Upper lobe of left lung (tissue), 6 donors: ENCODE data around the gene MYO18B. TPM values are rescaled to one million over a fixed set of nuclear protein-coding genes. Genes with fewer than 3 reads are reported as not detected.

Experiments used
- ATAC-seq, 2 donors: fragments of 200-7000 bp; cut with Tn5 transposase; one replicate each; pipeline ENCODE4 v1.9.1; 2022; ENCODE audit warnings: mild to moderate bottlenecking in 2 of 2, moderate library complexity in 2 of 2; ENCODE audit not compliant: low FRiP score in 2 of 2
- DNase-seq, 2 donors: peaks; one replicate each; pipeline ENCODE4 v3.0.0-alpha.2; 2019 to 2020
- H3K27ac ChIP-seq, 4 donors: fragments of 200-600 bp; sonication (generic); one replicate each; pipeline ENCODE4 v1.5.1; 2016 to 2019
- H3K27me3 ChIP-seq, 4 donors: fragments of 200-600 bp; sonication (generic); one replicate each; pipeline ENCODE4 v1.5.1; 2017 to 2019
- H3K36me3 ChIP-seq, 4 donors: fragments of 200-600 bp; sonication (generic); one replicate each; pipeline ENCODE4 v1.5.1; 2016 to 2019
- H3K4me1 ChIP-seq, 4 donors: fragments of 200-600 bp; sonication (generic); one replicate each; pipeline ENCODE4 v1.5.1; 2018 to 2019
- H3K4me3 ChIP-seq, 4 donors: fragments of 200-600 bp; sonication (generic); one replicate each; pipeline ENCODE4 v1.5.1; 2017 to 2019; ENCODE audit warnings: mild to moderate bottlenecking in 2 of 4, moderate library complexity in 1 of 4
- H3K9me3 ChIP-seq, 4 donors: fragments of 200-600 bp; sonication (generic); one replicate each; pipeline ENCODE4 v1.5.1; 2018 to 2019
- CTCF ChIP-seq, 6 experiments: fragments of 450-650 bp in 4 of 6; fragments of 200-600 bp in 2 of 6; sonication (generic) in 2 of 6; IDR thresholded peaks; one replicate each; pipeline ENCODE4 v1.5.1; 2016 to 2019; ENCODE audit warnings: antibody characterized with exemption in 6 of 6
- EP300 ChIP-seq, 4 donors: sonication (generic); formaldehyde crosslinking; IDR thresholded peaks; one replicate each; pipeline ENCODE4 v1.5.1; 2017; ENCODE audit warnings: antibody characterized with exemption in 4 of 4, control low read depth in 2 of 4
- POLR2A ChIP-seq, 4 donors: fragments of 450-650 bp; IDR thresholded peaks; one replicate each; pipeline ENCODE4 v1.5.1; 2016 to 2017; ENCODE audit warnings: antibody characterized with exemption in 4 of 4, mild to moderate bottlenecking in 2 of 4
- POLR2AphosphoS5 ChIP-seq, 2 donors: sonication (generic); formaldehyde crosslinking; IDR thresholded peaks; one replicate each; pipeline ENCODE4 v1.5.1; 2017; ENCODE audit warnings: antibody characterized with exemption in 2 of 2
- WGBS, 2 donors: methylation state at CpG; one replicate each; pipeline ENCODE4 v1.1.5; 2017 to 2018; 5-methylcytosine and 5-hydroxymethylcytosine counted together
- total RNA-seq, 6 donors: library from RNA; depleted of rRNA in 4 of 6; stranded (reverse); fragments of >200 nt in 4 of 6; gene quantifications; one replicate each; pipeline versions ENCODE4 v1.1.0 to v1.2.1, GENCODE V29; 2016 to 2021
- donor health status: DM: no; HTN: no; CAD: no; lungs with moderate emphysema.
- donor health status: DM: no; HTN: yes; CAD: no; lungs with severe emphysema.

Gene MYO18B, protein sequence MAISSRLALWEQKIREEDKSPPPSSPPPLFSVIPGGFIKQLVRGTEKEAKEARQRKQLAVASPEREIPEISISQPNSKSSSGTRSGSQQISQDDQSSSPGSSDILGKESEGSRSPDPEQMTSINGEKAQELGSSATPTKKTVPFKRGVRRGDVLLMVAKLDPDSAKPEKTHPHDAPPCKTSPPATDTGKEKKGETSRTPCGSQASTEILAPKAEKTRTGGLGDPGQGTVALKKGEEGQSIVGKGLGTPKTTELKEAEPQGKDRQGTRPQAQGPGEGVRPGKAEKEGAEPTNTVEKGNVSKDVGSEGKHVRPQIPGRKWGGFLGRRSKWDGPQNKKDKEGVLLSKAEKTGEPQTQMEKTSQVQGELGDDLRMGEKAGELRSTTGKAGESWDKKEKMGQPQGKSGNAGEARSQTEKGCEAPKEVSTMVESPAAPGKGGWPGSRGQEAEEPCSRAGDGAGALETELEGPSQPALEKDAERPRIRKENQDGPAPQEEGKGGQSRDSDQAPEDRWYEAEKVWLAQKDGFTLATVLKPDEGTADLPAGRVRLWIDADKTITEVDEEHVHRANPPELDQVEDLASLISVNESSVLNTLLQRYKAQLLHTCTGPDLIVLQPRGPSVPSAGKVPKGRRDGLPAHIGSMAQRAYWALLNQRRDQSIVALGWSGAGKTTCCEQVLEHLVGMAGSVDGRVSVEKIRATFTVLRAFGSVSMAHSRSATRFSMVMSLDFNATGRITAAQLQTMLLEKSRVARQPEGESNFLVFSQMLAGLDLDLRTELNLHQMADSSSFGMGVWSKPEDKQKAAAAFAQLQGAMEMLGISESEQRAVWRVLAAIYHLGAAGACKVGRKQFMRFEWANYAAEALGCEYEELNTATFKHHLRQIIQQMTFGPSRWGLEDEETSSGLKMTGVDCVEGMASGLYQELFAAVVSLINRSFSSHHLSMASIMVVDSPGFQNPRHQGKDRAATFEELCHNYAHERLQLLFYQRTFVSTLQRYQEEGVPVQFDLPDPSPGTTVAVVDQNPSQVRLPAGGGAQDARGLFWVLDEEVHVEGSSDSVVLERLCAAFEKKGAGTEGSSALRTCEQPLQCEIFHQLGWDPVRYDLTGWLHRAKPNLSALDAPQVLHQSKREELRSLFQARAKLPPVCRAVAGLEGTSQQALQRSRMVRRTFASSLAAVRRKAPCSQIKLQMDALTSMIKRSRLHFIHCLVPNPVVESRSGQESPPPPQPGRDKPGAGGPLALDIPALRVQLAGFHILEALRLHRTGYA (N-terminal part only)
- total RNA-seq = 1 to 10 TPM in 1 of 6 donors, under 1 TPM in 2, not detected in 3; 0.09 to 1.3 (median 0.17) TPM

GRCh38 chr22:25741692-25742626 lies at the start of gene MYO18B:
Gene MYO18B (plus strand): TSS chr22:25742188. CDS start chr22:25761093, 18,905 bp downstream.
- no peaks in the 10 kb centered on the region for H3K4me1 ChIP-seq
- no peak within 1 kb of the TSS for H3K27ac ChIP-seq
- DNase-seq (no peak), ATAC-seq (no peak)
- no peak for TF ChIP-seq POLR2A (IDR thresholded peaks at IDR 0.05)
- TF ChIP-seq CTCF (IDR thresholded peaks at IDR 0.05) = no peak
- no peak for TF ChIP-seq POLR2AphosphoS5 (IDR thresholded peaks at IDR 0.05)
- TF ChIP-seq EP300 (IDR thresholded peaks at IDR 0.05) = no peak
- H3K27me3 ChIP-seq = no peaks in the 10 kb centered on the region
- no peaks in the 10 kb centered on the region for H3K36me3 ChIP-seq
- no peak within 1 kb of the TSS for H3K4me3 ChIP-seq
- H3K9me3 ChIP-seq = no peaks in the 10 kb centered on the region
- WGBS, 2 donors = 87% methylated on average over 33 to 36 of the region's 36 CpGs

DNA sequence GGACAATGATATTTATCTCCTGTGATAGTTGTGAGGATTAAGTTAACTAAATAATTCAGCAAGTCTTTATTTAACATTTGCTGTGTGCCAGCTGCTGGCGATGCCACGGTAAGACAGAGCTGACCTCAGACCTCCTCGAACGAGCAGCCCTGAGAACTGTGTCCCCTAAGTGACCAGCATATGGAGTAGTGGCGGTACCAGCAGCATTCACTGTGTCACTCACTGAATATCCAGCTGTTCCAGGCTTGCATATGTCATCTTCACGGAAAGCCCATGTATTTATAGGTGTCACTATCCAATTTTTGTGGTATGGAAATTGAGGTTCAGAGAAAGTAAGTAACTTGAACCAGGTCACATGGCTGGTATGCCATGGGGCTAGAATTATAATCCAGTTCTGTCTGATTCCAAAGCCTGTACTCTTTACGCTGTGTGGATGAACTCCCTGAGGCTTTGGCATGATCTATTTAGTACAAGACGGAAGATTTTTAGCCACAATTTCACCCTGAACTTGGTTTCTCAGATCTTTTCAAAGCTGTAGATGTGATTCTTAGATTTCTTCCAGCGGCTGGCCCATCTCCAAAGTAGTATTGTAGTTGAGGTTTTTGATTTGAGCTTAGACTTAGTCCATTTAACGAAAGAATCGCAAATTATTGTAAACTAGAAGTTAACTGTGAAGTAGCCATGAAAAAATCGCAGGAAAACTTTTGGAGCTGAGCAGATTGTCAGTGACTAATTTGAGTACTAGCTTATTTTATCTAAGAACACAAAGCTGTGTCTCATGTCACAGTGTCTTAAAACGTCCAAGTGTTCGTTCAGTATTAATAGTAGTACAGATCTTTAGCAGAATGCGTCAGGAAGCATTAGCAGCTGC lies 49.4 kb upstream of the MYO18B start:
- 75 to 82% methylated on average over 15 of the region's 15 CpGs for WGBS, 2 donors
- no peaks in the 10 kb centered on the region for H3K4me1 ChIP-seq
- ATAC-seq (no peak), DNase-seq (no peak)
- H3K36me3 ChIP-seq = peaks cover under 1 to 18% (median 7%) of the 10 kb centered on the region in 4 donors
- no peaks in the 10 kb centered on the region for H3K9me3 ChIP-seq
- TF ChIP-seq POLR2AphosphoS5 (IDR thresholded peaks at IDR 0.05) (no peak), EP300 (IDR thresholded peaks at IDR 0.05) (no peak), POLR2A (IDR thresholded peaks at IDR 0.05) (no peak), CTCF (IDR thresholded peaks at IDR 0.05) (no peak)
- no peak overlapping the region for H3K27ac ChIP-seq
- no peak overlapping the region for H3K4me3 ChIP-seq
- H3K27me3 ChIP-seq = no peaks in the 10 kb centered on the region

DNA sequence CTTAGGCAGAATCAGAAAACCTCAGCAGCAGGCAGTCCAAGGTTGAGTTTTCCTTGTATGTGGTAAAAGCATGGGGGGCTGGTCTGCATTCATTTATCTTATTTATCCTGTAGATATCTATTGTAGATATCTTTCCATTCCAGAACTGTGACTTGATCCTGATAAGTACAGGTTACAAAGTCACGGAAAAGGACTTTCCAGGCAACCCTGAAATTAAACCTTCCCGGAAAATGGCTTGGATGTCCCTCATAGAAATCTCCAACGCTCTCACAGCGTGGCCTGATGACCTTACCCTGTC lies 48.8 kb upstream of the MYO18B start:
- ATAC-seq (no peak), DNase-seq (no peak)
- H3K27me3 ChIP-seq = no peaks in the 10 kb centered on the region
- no peak overlapping the region for H3K27ac ChIP-seq
- peaks cover 0 to 18% (median 7%) of the 10 kb centered on the region in 4 donors for H3K36me3 ChIP-seq
- WGBS, 2 donors = 84 to 88% methylated on average over 4 of the region's 4 CpGs
- H3K9me3 ChIP-seq = no peaks in the 10 kb centered on the region
- no peaks in the 10 kb centered on the region for H3K4me1 ChIP-seq
- TF ChIP-seq EP300 (IDR thresholded peaks at IDR 0.05) (no peak), POLR2AphosphoS5 (IDR thresholded peaks at IDR 0.05) (no peak), CTCF (IDR thresholded peaks at IDR 0.05) (no peak), POLR2A (IDR thresholded peaks at IDR 0.05) (no peak)
- H3K4me3 ChIP-seq = no peak overlapping the region
